Body of pancreas (tissue), 4 donors: ENCODE data around the gene TGFB1I1.

Source experiments
- CTCF ChIP-seq, 7 experiments: fragments of 450-650 bp in 4 of 7; fragments of 200-600 bp in 3 of 7; sonication (generic) in 3 of 7; IDR thresholded peaks; one replicate each; pipeline ENCODE4 v1.5.1; 2016 to 2019; ENCODE audit warnings: antibody characterized with exemption in 7 of 7
- POLR2A ChIP-seq, 3 donors: fragments of 450-650 bp; IDR thresholded peaks; one replicate each; pipeline ENCODE4 v1.6.1; 2016; ENCODE audit warnings: antibody characterized with exemption in 3 of 3, mild to moderate bottlenecking in 2 of 3

- no peak for TF ChIP-seq CTCF (IDR thresholded peaks at IDR 0.05)
- no peak for TF ChIP-seq POLR2A (IDR thresholded peaks at IDR 0.05)
Observed at GRCh38 chr16:31489616-31490584, 17.9 kb downstream of the TGFB1I1 start.
